ENCODE results near the gene MAP7. TPM values are rescaled to one million over a fixed set of nuclear protein-coding genes. Genes with fewer than 3 reads are reported as not detected.

MAP7 gene
- total and polyA plus RNA-seq, 9 of the 15 experiments (the other 6 are each of a cell fraction or from before 2014, with no cell fraction given): 0.76 to 7.7 (median 3.9) TPM

DNA sequence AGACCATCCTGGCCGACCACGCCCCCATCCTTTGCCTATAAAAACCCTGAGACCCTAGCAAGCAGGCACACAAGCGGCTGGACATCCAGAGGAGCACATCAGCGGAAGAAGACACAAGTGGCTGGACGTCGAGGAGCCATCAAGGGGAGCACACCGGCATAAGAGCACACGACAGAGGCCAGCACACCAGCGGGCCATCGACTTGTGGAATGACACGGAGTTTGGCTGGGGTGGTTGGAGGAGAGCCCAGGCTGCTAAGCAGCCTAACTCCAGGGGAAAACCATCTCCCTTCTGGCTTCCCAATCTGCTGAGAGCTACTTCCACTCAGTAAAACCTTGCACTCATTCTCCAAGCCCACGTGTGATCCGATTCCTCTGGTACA is 215.8 kb downstream of the MAP7 start:
- FAIRE-seq: no peak
- BruUV-seq (replicated peaks): no TSS peak
- H3K9me1 ChIP-seq (ENCODE audit: control insufficient read depth, insufficient read depth, low read length): no peaks in the 10 kb centered on the region
- H3K4me1 ChIP-seq (replicated peaks in 1 of 2; ENCODE audit: control insufficient read depth in 2 of 2, insufficient read depth in 2 of 2, low read length in 2 of 2): peaks cover 11 to 21% of the 10 kb centered on the region in 2 experiments; a peak in 4 of 5 replicates
- no peak overlapping the region; the same call in 2 of the 3 replicates for H3K27ac ChIP-seq (ENCODE audit: extremely low read depth, low read depth, low read length)
- in situ Hi-C loops (cut with MboI) (loop anchor here (25.0 kb wide), 1 partner anchor 203 kb away; no protein-coding TSS in a partner anchor), intact Hi-C loops (cut with micrococcal nuclease) (no loop called here)
- H3K79me2 ChIP-seq (ENCODE audit: control insufficient read depth, insufficient read depth, low read length): no peaks in the 10 kb centered on the region
- 26% methylated on average over 13 of the region's 13 CpGs for WGBS (ENCODE audit: insufficient coverage, low coverage, missing lambda C conversion rate)
- no peak overlapping the region for H3K4me3 ChIP-seq
- no peaks in the 10 kb centered on the region for H4K20me1 ChIP-seq (replicated peaks; ENCODE audit: control insufficient read depth, insufficient read depth, low read length)
- CTCF ChIA-PET (ENCODE audit: low intra/inter-chr PET ratio): no interaction called here
- POLR2A ChIA-PET: interaction anchor here (0.7 to 4.0 kb wide), 6 partner anchors 8 to 47 kb away, joined by 3 to 18 read pairs (median 6); partner anchors contain the start of gene BCLAF1
- H3K9ac ChIP-seq (ENCODE audit: insufficient read depth in 1 of 2, low read depth in 2 of 2, low read length in 2 of 2): peak overlapping the region in 1 of 2 experiments; percentile 78; a peak in 2 of 4 replicates
- DNase-seq (ENCODE audit: extremely low read depth in 1 of 4, low spot score in 3 of 4): no peak
- no peaks in the 10 kb centered on the region for H3K9me3 ChIP-seq (replicated peaks; ENCODE audit: control insufficient read depth, insufficient read depth, low read depth, low read length)
- peak; percentile 40 for ATAC-seq
- peak overlapping the region; percentile 72 for H3K4me2 ChIP-seq (ENCODE audit: insufficient read depth, low read length)
- peaks cover 3 to 23% of the 10 kb centered on the region in 2 experiments; a peak in 4 of 5 replicates for H3K27me3 ChIP-seq (ENCODE audit: control insufficient read depth in 2 of 2, insufficient read depth in 2 of 2, low read length in 2 of 2)
- H2AFZ ChIP-seq (ENCODE audit: low read depth, low read length): peak overlapping the region; percentile 77
- no peaks in the 10 kb centered on the region for H3K36me3 ChIP-seq (ENCODE audit: control insufficient read depth, insufficient read depth, low read length)
- no peak for TF ChIP-seq PTBP1 (IDR thresholded peaks at IDR 0.05; ENCODE audit: low read depth, low read length)
- TF ChIP-seq POLR2H (tag; IDR thresholded peaks at IDR 0.05; ENCODE audit: low read depth): no peak
- TF ChIP-seq SRSF1 (IDR thresholded peaks at IDR 0.05; ENCODE audit: low read depth, low read length): no peak
- no peak for TF ChIP-seq CHCHD3 (CRISPR knock-in tag; IDR thresholded peaks at IDR 0.05)
- TF ChIP-seq STAT5A (IDR thresholded peaks at IDR 0.05; ENCODE audit: borderline replicate concordance, low read length): no peak
- TF ChIP-seq CBX2 (IDR thresholded peaks at IDR 0.05; ENCODE audit: insufficient read depth, low read length, poor library complexity, severe bottlenecking): no peak
- TF ChIP-seq, protein P1, sequence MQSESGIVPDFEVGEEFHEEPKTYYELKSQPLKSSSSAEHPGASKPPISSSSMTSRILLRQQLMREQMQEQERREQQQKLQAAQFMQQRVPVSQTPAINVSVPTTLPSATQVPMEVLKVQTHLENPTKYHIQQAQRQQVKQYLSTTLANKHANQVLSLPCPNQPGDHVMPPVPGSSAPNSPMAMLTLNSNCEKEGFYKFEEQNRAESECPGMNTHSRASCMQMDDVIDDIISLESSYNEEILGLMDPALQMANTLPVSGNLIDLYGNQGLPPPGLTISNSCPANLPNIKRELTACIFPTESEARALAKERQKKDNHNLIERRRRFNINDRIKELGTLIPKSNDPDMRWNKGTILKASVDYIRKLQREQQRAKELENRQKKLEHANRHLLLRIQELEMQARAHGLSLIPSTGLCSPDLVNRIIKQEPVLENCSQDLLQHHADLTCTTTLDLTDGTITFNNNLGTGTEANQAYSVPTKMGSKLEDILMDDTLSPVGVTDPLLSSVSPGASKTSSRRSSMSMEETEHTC (IDR thresholded peaks at IDR 0.05): no peak
- TF ChIP-seq KDM2B (CRISPR knock-in tag; IDR thresholded peaks at IDR 0.05): no peak
- no peak for TF ChIP-seq BCLAF1 (IDR thresholded peaks at IDR 0.05; ENCODE audit: borderline replicate concordance in 1 of 2, control insufficient read depth in 1 of 2, low read depth in 2 of 2, low read length in 1 of 2)
- no peak for TF ChIP-seq SRSF7 (optimal IDR thresholded peaks at IDR 0.05; ENCODE audit: low read depth, low read length)
- TF ChIP-seq GTF2F1 (IDR thresholded peaks at IDR 0.05; ENCODE audit: low read depth, low read length): no peak
- TF ChIP-seq NR2F6 (CRISPR knock-in tag; IDR thresholded peaks at IDR 0.05): no peak
- no peak for TF ChIP-seq RBM17 (IDR thresholded peaks at IDR 0.05; ENCODE audit: borderline replicate concordance, low read depth, low read length)
- no peak for TF ChIP-seq NFATC3 (IDR thresholded peaks at IDR 0.05)
- TF ChIP-seq RCOR1 (IDR thresholded peaks at IDR 0.05; ENCODE audit: borderline replicate concordance in 1 of 2, low read depth in 2 of 2, low read length in 2 of 2): no peak
- no peak for TF ChIP-seq ZNF23 (CRISPR knock-in tag; IDR thresholded peaks at IDR 0.05)
- no peak for TF ChIP-seq NFE2 (IDR thresholded peaks at IDR 0.05; ENCODE audit: low read depth)
- 0 out of 2 replicates have a peak, but pooled peaks have one; percentile 2 for TF ChIP-seq CXXC5 (CRISPR knock-in tag; IDR thresholded peaks at IDR 0.05)
- TF ChIP-seq L3MBTL2 (IDR thresholded peaks at IDR 0.05): peak; percentile 74; the same call in 1 of the 2 replicates
- TF ChIP-seq CAMTA2 (CRISPR knock-in tag; conservative IDR thresholded peaks at IDR 0.05): no peak
- no peak for TF ChIP-seq DDX20 (tag; IDR thresholded peaks at IDR 0.05; ENCODE audit: low read depth)
